GM19397 (cell line): ENCODE data around the gene DDT.
"Not testable (repeated sequence)": the region's sequence is repeated elsewhere in the genome, so short reads cannot be mapped to it uniquely, and the experiment has no call there.

ENCODE experiments used
- ATAC-seq: cut with Tn5 transposase; IDR thresholded peaks from one replicate; pipeline ENCODE4 v1.9.1; 2021; ENCODE audit warnings: mild to moderate bottlenecking, moderate library complexity; ENCODE audit not compliant: unreplicated experiment

The DDT gene

DNA sequence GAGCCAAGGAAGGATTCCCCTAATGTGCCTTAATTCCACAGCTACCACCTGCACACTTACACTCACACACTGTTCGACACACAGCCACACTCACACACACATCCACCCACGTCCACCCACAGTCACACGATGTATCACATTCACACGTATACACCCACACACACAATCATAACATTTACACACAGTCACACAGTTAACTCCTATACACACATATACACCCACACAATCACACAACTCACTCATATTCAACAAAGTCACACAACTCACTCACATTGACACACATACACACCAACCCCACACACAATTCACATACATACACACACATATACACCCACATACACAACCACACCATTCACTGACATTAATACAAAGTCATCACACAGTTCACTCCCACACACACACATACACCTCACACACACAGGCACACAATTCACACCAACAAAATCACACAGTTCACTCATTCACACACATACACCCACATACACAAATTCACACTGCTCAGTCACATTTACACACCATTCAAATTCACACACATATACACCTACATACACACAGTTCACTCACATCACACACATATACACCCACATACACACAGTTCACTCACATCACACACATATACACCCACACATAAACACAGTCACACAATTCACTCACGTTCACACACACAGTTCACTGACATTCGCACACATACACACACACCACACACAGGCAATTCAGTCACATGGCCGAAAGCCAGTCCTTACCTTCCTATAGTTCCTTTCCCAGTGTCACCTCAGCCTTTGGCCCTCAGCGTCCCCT, 19.8 kb downstream of the DDT start:
- ATAC-seq: not testable (repeated sequence)

DNA sequence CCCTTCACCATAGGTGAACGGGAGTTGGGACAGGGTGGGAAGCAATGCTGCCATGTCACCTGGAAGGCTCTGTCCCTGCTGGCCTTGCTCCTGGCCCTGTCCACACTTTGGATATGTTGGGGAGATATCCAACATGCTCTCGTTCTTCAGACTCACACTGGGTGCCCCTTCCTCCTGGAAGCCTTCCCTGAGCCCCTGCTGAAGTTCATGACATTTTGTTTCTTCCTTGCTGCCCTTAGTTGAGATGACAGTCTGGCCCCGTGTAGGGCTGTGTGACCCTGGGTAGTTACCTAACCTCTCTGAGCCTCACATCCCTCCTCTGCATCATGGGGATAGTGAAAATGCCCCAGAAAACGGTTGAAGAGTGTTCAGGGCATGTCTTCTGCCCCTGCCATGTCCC, 20.8 kb downstream of the DDT start:
- not testable (repeated sequence) for ATAC-seq

DNA sequence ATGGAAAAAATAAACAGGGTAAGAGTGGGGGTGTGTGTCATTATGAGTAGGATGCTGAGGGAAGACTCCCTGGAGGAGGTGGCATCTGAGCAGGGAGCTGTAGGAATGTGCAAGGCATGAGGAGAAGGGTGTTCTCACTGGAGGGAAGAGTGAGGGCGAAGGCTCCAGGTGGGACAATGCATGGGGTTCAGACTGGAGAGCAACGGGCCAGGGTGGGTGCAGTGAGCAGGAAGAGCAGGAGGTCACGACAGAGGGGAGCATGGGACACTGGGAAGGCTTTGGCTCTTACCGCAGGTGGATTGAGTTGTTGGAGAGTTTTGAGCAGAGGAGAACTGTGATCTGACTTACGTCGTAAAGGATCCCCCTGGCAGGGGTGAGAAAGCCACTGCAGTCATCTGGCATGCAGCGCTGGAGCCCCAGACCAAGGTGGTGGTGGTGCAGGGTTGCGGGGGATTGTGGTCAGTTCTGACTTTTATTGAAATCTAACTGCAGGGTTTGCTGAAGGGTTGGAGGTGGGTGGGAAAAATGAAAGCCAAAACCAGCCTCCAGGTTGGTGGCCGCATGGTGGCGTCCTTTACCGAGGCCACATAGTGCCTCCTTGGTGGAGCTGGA, 21.3 kb downstream of the DDT start:
- not testable (repeated sequence) for ATAC-seq

DNA sequence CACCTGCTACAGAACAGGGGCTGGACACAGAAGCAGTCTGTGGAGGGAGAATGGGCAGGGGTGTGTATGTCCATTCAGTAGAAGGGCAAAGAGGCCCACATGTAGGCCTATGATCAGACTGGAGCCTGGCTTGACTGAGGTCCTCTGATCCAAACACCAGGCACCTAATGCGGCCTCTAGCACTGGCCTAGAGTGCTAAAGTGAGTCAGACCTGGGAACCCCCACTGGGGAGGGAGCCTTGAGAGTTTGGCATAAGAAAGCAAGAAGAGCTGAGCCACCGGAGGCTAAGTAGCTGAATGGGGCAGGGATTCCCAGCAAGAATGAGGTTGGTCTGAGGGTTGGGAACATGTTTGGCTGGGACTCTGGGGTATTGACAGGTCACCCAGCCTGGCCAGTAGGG, 22.9 kb downstream of the DDT start:
- ATAC-seq: not testable (repeated sequence)

DNA sequence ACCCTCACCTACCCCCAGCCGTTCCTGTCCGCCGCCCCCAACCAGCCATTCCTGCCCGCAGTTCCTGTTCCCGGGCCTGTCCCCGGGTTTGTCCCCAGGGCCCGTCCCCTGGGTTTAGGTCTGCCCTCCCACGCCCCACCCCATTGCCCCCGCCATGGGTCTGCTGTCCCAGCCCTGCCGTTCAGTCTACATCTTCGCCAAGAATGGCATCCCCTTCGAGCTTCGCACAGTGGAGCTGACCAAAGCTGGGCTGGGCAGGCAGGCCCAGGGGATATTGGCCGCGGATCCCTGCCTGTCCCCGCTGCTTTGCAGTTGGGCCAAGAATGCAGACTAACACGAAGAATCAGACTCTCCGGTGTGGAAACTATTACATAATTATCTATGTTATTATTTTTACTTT, 24.5 kb downstream of the DDT start:
- not testable (repeated sequence) for ATAC-seq

DNA sequence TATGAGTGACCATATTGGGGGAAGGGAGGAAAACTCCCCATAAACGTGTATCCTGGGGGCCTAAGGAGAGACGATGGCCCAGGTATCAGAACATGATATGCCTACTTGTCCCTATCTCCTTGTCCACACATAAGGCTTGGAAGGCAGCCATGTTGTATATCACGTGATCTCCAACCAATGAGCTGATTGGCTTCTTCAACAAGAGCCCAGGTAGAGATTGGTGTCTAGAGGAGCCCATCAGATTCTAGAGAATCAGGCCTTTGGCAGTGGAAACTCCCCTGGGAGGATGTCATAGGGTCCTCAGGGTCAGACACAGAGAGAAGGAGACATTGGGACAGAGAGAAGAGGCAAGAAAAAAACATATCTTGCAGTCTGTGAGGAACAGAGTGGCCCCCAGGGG, 26.9 kb downstream of the DDT start:
- not testable (repeated sequence) for ATAC-seq

DNA sequence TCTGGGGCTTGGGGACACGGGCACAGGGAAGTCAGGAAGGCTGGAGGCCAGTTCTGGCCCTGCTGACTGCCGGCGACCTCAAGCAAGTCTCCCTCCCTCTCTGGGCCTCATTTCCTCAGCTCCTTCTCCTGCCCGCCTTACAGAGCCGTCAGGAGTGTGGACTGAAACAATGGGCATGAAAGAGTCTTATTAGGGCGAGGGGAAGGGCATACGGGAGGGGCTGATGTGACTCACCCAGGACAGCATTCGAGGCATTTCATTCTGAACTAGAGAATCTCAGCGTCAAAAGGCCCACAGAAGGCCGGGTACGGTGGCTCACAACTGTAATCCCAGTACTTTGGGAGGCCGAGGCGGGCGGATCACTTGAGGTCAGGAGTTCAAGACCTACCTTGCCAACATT, 34.1 kb downstream of the DDT start:
- not testable (repeated sequence) for ATAC-seq

DNA sequence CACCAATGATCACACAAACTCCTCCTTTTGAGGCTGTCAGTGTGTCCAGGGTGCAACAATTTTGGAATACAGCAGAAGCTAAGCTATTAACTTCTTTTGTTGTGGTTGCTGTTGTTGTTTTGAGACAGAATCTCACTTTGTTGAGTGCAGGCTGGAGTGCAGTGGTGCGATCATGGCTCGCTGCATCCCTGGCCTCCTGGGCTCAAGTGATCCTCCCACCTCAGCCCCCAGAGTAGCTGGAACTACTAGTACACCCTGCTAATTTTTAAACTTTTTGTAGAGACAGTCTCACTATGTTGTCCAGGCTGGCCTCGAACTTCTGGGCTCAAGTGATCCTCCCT, 35.3 kb downstream of the DDT start:
- ATAC-seq: no peak

DNA sequence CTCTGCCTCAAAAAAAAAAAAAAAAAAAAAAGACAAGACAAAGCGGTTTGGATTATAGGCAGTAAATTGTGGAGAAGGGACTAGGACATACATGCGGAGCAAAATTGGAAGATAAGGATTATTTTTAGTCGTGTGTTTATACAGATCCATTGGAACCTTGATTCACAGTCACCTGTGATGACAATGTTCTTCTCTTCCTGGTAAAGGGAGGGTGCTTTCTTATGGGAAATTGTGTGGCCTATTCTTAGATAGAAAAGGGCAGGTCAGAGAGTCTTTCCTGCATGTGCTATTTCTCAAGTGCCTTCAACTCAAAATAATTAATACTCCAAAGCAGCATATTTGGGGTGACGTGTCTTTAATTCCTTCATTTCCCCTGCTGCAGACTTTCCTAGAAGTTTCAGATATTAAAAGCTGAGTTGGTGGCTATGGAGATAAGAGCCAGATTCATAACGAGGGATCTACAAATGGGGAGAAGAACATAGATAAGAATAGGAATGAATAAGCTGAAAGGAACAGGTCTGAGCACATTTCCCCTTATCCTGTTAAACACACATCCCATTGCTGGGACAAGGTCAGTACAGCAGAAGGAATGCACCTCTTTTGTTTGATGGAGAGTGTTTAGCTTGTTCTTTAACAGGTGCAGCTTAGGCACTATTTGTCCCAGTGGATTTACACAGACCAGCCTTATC, 35.8 kb downstream of the DDT start:
- ATAC-seq: no peak

DNA sequence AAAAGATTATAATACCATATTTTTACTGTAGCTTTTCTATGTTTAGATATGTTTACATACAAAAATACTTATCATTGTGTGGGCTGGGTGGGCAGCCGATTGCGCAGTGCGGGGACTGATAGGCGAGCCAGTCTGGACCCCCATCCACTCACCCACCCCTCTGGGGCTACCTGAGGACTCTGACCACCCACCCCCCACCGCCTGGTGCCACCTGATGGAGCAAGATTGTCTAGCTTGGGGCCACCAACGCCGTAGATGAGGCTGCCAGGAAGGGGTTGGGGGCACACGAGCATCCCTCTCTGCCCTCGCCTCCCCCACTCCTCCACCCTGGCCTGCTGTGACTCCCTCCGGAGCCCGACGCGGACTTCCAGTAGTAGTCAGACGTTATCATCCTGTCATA, 47.7 kb downstream of the DDT start:
- ATAC-seq: no peak

DNA sequence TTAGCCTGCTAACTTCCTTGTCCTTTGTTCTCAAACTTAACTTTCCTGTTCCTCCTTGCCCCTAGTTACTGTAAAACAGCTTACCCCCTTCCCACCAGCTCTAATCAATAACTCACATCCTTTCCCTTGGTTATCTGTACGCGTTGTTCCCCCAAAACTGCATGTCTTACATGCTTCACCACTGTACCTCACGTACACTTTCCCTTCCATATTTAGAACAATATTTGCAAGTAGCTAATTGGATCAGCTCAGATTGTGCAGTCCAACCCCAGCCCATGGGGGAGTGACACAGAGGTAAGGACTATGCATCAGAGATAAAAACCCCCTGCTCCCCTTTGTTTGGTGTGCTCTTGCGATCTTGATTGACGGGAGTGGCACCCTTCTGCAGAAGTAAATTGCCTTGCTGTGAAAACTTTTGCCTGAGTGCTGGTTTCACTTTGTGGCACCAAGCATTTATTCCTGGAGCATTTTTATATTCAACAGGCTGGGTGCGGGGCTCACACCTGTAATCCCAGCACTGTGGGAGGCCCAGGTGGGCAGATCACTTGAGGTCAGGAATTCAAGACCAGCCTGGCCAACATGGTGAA, 49.1 kb downstream of the DDT start:
- no peak for ATAC-seq

DNA sequence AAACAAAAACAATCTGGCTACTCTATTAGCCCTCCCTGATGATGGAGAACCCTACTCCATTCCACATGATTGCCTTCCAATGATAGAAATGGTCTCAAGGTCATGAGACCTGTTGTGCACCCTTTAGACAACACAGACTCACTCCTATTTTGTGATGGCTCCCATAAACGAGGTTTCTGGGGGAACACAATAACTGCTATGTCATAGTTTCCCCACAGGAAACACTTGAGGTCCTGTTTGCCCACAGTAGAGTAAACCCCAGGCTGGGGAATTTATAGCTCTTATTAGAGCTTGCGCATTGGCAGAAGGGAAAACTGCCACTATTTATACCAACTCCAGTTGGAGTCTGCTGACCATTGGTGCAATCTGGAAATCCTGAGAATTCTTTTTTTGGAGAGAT, 51.3 kb downstream of the DDT start:
- ATAC-seq: no peak

DNA sequence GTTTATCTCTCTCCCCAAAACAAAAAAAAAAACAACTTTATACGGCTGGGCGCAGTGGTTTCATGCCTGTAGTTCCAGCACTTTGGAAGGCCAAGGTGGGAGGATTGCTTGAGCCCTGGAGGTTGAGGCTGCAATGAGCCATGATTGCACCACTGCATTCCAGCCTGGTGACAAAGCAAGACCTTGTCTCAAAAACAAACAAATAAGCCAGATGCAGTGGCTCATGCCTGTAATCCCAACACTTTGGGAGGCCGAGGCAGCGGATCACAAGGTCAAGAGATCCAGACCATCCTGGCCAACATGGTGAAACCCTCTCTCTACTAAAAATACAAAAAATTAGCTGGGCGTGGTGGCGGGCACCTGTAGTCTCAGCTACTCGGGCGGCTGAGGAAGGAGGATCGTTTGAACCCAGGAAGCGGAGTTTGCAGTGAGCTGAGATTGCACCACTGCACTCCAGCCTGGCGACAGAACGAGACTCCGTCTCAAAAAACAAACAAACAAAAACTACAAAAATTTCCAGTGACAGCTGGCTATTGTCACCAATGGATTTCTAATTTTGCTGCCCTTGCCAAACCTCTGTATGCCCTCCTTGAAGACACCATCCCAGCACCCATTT, 52.5 kb downstream of the DDT start:
- not testable (repeated sequence) for ATAC-seq
